Measurements from ENCODE around the gene LRRC57.

DNA sequence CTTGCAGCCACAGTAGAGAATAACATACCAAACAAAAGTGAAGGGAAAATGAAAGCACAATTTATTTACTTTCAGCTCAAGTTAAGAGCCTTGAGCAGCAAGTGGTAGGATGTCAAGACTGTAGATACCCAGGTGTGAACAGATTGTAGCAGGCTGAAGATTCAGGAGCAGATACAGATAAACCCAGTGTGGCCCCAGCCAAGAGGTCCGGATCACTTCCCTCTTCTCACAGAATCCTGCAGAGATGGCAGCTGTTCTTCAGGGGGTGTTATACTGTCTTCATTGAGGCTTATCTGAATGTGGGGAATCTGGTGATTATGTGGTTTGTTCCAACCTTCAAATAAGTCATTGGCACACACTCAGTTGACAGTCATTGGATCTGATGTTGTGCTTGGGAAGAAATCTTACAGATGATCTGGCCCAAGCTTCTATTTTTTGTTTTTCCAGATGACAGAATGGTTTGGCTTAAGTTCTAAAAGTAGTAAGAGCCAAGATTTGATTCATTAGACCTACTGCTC, 29.0 kb upstream of the LRRC57 start:
- TF ChIP-seq, protein P1, sequence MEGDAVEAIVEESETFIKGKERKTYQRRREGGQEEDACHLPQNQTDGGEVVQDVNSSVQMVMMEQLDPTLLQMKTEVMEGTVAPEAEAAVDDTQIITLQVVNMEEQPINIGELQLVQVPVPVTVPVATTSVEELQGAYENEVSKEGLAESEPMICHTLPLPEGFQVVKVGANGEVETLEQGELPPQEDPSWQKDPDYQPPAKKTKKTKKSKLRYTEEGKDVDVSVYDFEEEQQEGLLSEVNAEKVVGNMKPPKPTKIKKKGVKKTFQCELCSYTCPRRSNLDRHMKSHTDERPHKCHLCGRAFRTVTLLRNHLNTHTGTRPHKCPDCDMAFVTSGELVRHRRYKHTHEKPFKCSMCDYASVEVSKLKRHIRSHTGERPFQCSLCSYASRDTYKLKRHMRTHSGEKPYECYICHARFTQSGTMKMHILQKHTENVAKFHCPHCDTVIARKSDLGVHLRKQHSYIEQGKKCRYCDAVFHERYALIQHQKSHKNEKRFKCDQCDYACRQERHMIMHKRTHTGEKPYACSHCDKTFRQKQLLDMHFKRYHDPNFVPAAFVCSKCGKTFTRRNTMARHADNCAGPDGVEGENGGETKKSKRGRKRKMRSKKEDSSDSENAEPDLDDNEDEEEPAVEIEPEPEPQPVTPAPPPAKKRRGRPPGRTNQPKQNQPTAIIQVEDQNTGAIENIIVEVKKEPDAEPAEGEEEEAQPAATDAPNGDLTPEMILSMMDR (IDR thresholded peaks at IDR 0.05; ENCODE audit: low read length): no peak
- no peak for TF ChIP-seq EZH2 (optimal IDR thresholded peaks at IDR 0.05; ENCODE audit: low read depth, low read length)

Data from MM.1S (cell line).